HEK293 (cell line): ENCODE data around the gene EFCAB12.

ENCODE experiments used
- SP3 ChIP-seq: fragments of 450-650 bp; formaldehyde crosslinking; IDR thresholded peaks from 2 replicates; pipeline ENCODE4 v1.5.1; 2016; ENCODE audit warnings: missing biosample characterization, missing genetic modification characterization
- YY1 ChIP-seq: fragments of 450-650 bp; formaldehyde crosslinking; IDR thresholded peaks from 2 replicates; pipeline ENCODE4 v1.5.1; 2018; ENCODE audit warnings: missing biosample characterization, missing genetic modification characterization
- ZIC2 ChIP-seq: fragments of 450-650 bp; formaldehyde crosslinking; IDR thresholded peaks from 2 replicates; pipeline ENCODE4 v1.5.1; 2016; ENCODE audit warnings: missing biosample characterization, missing genetic modification characterization
- ZNF24 ChIP-seq: fragments of 450-650 bp; formaldehyde crosslinking; IDR thresholded peaks from 2 replicates; pipeline ENCODE4 v1.5.1; 2016; ENCODE audit warnings: missing biosample characterization, missing genetic modification characterization
- ZNF664 ChIP-seq: fragments of 450-650 bp; formaldehyde crosslinking; IDR thresholded peaks from 2 replicates; pipeline ENCODE4 v1.5.1; 2016; ENCODE audit warnings: missing biosample characterization, missing genetic modification characterization
- TF ChIP-seq, protein P1 (sequence below): fragments of 450-650 bp; formaldehyde crosslinking; IDR thresholded peaks from 2 replicates; pipeline ENCODE4; 2016; ENCODE audit warnings: missing biosample characterization, missing genetic modification characterization
- TF ChIP-seq, protein P2 (sequence below): fragments of 450-650 bp; formaldehyde crosslinking; optimal IDR thresholded peaks from 2 replicates; pipeline ENCODE3; 2016; ENCODE audit warnings: missing biosample characterization, mild to moderate bottlenecking, missing genetic modification characterization
- TF ChIP-seq, protein P3 (sequence below): fragments of 450-650 bp; formaldehyde crosslinking; IDR thresholded peaks from 2 replicates; pipeline ENCODE4 v1.5.1; 2016; ENCODE audit warnings: missing biosample characterization, missing genetic modification characterization

DNA sequence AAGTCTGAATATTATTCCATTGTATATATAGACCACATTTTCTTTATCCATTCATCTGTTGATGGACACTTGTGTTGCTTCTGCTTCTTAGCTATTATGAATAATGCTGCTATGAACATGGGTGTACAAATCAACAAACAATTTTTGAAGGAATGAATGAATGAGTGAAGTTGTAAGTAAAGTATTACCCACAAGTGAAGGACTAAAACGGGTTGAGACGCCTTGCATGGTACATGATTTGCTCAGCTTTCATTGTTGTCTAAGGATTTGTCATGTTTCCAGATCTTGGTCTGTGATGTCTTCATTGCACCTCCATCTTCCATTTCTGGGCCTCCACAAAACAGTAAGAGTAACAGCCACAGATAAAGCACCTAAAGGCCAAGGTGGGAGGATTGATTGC lies 32.1 kb upstream of the EFCAB12 start:
- TF ChIP-seq ZNF24 (tag by site-specific recombination) (no peak), YY1 (tag by site-specific recombination) (no peak), SP3 (tag by site-specific recombination) (no peak), ZIC2 (no peak), ZNF664 (tag by site-specific recombination) (no peak)
- TF ChIP-seq, protein P1, sequence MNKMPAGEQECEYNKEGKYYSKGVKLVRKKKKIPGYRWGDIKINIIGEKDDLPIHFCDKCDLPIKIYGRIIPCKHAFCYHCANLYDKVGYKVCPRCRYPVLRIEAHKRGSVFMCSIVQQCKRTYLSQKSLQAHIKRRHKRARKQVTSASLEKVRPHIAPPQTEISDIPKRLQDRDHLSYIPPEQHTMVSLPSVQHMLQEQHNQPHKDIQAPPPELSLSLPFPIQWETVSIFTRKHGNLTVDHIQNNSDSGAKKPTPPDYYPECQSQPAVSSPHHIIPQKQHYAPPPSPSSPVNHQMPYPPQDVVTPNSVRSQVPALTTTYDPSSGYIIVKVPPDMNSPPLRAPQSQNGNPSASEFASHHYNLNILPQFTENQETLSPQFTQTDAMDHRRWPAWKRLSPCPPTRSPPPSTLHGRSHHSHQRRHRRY: no peak
- TF ChIP-seq, protein P2, sequence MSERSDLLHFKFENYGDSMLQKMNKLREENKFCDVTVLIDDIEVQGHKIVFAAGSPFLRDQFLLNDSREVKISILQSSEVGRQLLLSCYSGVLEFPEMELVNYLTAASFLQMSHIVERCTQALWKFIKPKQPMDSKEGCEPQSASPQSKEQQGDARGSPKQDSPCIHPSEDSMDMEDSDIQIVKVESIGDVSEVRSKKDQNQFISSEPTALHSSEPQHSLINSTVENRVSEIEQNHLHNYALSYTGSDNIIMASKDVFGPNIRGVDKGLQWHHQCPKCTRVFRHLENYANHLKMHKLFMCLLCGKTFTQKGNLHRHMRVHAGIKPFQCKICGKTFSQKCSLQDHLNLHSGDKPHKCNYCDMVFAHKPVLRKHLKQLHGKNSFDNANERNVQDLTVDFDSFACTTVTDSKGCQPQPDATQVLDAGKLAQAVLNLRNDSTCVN: no peak
- TF ChIP-seq, protein P3, sequence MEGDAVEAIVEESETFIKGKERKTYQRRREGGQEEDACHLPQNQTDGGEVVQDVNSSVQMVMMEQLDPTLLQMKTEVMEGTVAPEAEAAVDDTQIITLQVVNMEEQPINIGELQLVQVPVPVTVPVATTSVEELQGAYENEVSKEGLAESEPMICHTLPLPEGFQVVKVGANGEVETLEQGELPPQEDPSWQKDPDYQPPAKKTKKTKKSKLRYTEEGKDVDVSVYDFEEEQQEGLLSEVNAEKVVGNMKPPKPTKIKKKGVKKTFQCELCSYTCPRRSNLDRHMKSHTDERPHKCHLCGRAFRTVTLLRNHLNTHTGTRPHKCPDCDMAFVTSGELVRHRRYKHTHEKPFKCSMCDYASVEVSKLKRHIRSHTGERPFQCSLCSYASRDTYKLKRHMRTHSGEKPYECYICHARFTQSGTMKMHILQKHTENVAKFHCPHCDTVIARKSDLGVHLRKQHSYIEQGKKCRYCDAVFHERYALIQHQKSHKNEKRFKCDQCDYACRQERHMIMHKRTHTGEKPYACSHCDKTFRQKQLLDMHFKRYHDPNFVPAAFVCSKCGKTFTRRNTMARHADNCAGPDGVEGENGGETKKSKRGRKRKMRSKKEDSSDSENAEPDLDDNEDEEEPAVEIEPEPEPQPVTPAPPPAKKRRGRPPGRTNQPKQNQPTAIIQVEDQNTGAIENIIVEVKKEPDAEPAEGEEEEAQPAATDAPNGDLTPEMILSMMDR (tag by site-specific recombination): no peak
